T-cell (primary cell): ENCODE measurements around the gene C6orf15. TPM values are rescaled to one million over a fixed set of nuclear protein-coding genes. Genes with fewer than 3 reads are reported as not detected.

Experiments
- ATAC-seq, 4 experiments: fragments of 200-7000 bp in 3 of 4; fragments of 150-1000 bp in 1 of 4; cut with Tn5 transposase; replicated peaks in 1 of 4; 1 replicate in 3 of 4; 2 replicates in 1 of 4; pipeline ENCODE4 v1.10.0; 2021; ENCODE audit warnings: moderate library complexity in 3 of 4, mild to moderate bottlenecking in 2 of 4, moderate number of reproducible peaks in 1 of 4
- CTCF ChIA-PET, 2 donors: fragments of 300-600 bp; sonication (Branson Sonifier 250); formaldehyde crosslinking; loops; one replicate each; lab custom pipeline; 2022; ENCODE audit warnings: antibody characterized with exemption in 2 of 2; lab: Charles Lee
- POLR2A ChIA-PET, 2 donors: fragments of 300-600 bp; sonication (Branson Sonifier 250); formaldehyde crosslinking; loops; one replicate each; lab custom pipeline; 2022; ENCODE audit warnings: antibody characterized with exemption in 2 of 2; lab: Charles Lee
- DNase-seq, 35 experiments: peaks; one replicate each; pipeline versions ENCODE4 v3.0.0 to v3.0.0-alpha.2; 2013 to 2023
- H3K27ac ChIP-seq: one replicate; pipeline ENCODE4 v1.5.1; 2013; ENCODE audit warnings: low read length
- H3K27me3 ChIP-seq, 2 experiments: replicated peaks in 1 of 2; 1 replicate in 1 of 2; 2 replicates in 1 of 2; pipeline versions ENCODE4 v1.6.1 to v1.7.0; 2013; ENCODE audit warnings: low read length in 1 of 2, mixed read lengths in 1 of 2; ENCODE audit not compliant: control insufficient read depth in 2 of 2, insufficient read depth in 2 of 2; ENCODE audit errors: extremely low read depth in 1 of 2
- H3K36me3 ChIP-seq, 2 donors: 1 replicate in 1 of 2; 2 replicates in 1 of 2; pipeline versions ENCODE4 v1.6.1 to v1.7.0; 2013; ENCODE audit warnings: low read length in 1 of 2; ENCODE audit not compliant: control insufficient read depth in 2 of 2, insufficient read depth in 1 of 2; ENCODE audit errors: extremely low read depth in 1 of 2
- H3K4me1 ChIP-seq, 2 experiments: 1 replicate in 1 of 2; 2 replicates in 1 of 2; pipeline versions ENCODE4 v1.6.1 to v1.7.0; 2013; ENCODE audit warnings: low read length in 2 of 2, mixed read lengths in 1 of 2; ENCODE audit not compliant: insufficient read depth in 2 of 2, control insufficient read depth in 1 of 2; ENCODE audit errors: extremely low read depth in 1 of 2
- H3K4me3 ChIP-seq, 2 donors: 1 replicate in 1 of 2; 2 replicates in 1 of 2; pipeline versions ENCODE4 v1.5.1 to v1.7.0; 2013; ENCODE audit warnings: mild to moderate bottlenecking in 2 of 2, low read length in 1 of 2, moderate library complexity in 1 of 2; ENCODE audit not compliant: control insufficient read depth in 1 of 2; ENCODE audit errors: extremely low read depth in 1 of 2
- H3K9me3 ChIP-seq: 2 replicates; pipeline ENCODE4 v1.7.0; 2013
- H3K27ac Mint-ChIP-seq, 2 donors: one replicate each; pipeline ENCODE4 v1.8.0; 2020 to 2021; ENCODE audit warnings: mild to moderate bottlenecking in 2 of 2, mixed read lengths in 2 of 2
- H3K27me3 Mint-ChIP-seq, 2 donors: one replicate each; pipeline ENCODE4 v1.8.0; 2021 to 2022; ENCODE audit warnings: mixed read lengths in 2 of 2
- H3K36me3 Mint-ChIP-seq: one replicate; pipeline ENCODE4 v1.8.0; 2021; ENCODE audit warnings: mixed read lengths
- H3K4me1 Mint-ChIP-seq, 3 donors: one replicate each; pipeline ENCODE4 v1.8.0; 2020 to 2022; ENCODE audit warnings: mixed read lengths in 3 of 3, mild to moderate bottlenecking in 1 of 3
- H3K4me3 Mint-ChIP-seq, 3 donors: one replicate each; pipeline ENCODE4 v1.8.0; 2020 to 2022; ENCODE audit warnings: mild to moderate bottlenecking in 3 of 3, mixed read lengths in 3 of 3, moderate library complexity in 3 of 3
- H3K9me3 Mint-ChIP-seq, 3 donors: one replicate each; pipeline ENCODE4 v1.8.0; 2020 to 2022; ENCODE audit warnings: mixed read lengths in 3 of 3
- WGBS: methylation state at CpG from one replicate; pipeline ENCODE4 v1.1.5; 2013; ENCODE audit warnings: missing lambda C conversion rate; ENCODE audit not compliant: insufficient coverage; 5-methylcytosine and 5-hydroxymethylcytosine counted together
- total RNA-seq, 35 experiments: library from RNA in 6 of 35; stranded (reverse) in 6 of 35; fragments of 120-200 nt in 1 of 35; gene quantifications; one replicate each; pipeline versions ENCODE4 v1.2.1 to v1.2.4 and lab custom pipeline; 2013 to 2026

Gene C6orf15
- total RNA-seq, 5 donors from 2014 or later (not counting 1 experiment from before 2014, with no cell fraction given) = not detected

- Mint-ChIP-seq H3K27ac (peak overlapping the region in 1 of 2 donors; percentile 16), H3K27me3 (no peaks in the 10 kb centered on the region), H3K4me1 (peaks cover 37 to 53% (median 38%) of the 10 kb centered on the region in 3 donors), H3K36me3 (no peaks in the 10 kb centered on the region), H3K4me3 (no peak overlapping the region), H3K9me3 (no peaks in the 10 kb centered on the region)
- DNase-seq (no peak), ATAC-seq (no peak)
- no peak overlapping the region for H3K27ac ChIP-seq
- ChIA-PET CTCF (no interaction called here), POLR2A (no interaction called here)
- peaks cover 13 to 35% of the 10 kb centered on the region in 2 experiments for H3K4me1 ChIP-seq
- no peaks in the 10 kb centered on the region for H3K9me3 ChIP-seq
- no peak overlapping the region for H3K4me3 ChIP-seq
- H3K36me3 ChIP-seq = no peaks in the 10 kb centered on the region
- H3K27me3 ChIP-seq = no peaks in the 10 kb centered on the region
- WGBS = no CpG with 5 or more reads among the region's 3 CpGs
Observed at GRCh38 chr6:31091680-31092079, 20.7 kb downstream of the C6orf15 start.

- ChIA-PET CTCF (no interaction called here), POLR2A (no interaction called here)
- WGBS = 100% methylated on average over 4 of the region's 6 CpGs
- Mint-ChIP-seq H3K27me3 (no peaks in the 10 kb centered on the region), H3K36me3 (no peaks in the 10 kb centered on the region), H3K9me3 (no peaks in the 10 kb centered on the region), H3K27ac (no peak overlapping the region), H3K4me1 (peaks cover 31 to 46% (median 32%) of the 10 kb centered on the region in 3 donors), H3K4me3 (no peak overlapping the region)
- no peak for ATAC-seq
- no peak for DNase-seq
- H3K36me3 ChIP-seq = no peaks in the 10 kb centered on the region
- H3K27ac ChIP-seq = no peak overlapping the region
- H3K4me1 ChIP-seq = peaks cover 13 to 27% of the 10 kb centered on the region in 2 experiments
- no peak overlapping the region for H3K4me3 ChIP-seq
- H3K9me3 ChIP-seq = no peaks in the 10 kb centered on the region
- no peaks in the 10 kb centered on the region for H3K27me3 ChIP-seq
Observed at GRCh38 chr6:31090973-31091364, 21.4 kb downstream of the C6orf15 start.

- ChIA-PET CTCF (interaction anchor here in 1 of 2 donors (0.5 kb wide), 1 partner anchor 148 kb away, joined by 10 read pairs; no protein-coding TSS in a partner anchor), POLR2A (no interaction called here)
- H3K36me3 ChIP-seq = no peaks in the 10 kb centered on the region
- no peak for DNase-seq
- no peaks in the 10 kb centered on the region for H3K27me3 Mint-ChIP-seq
- H3K27me3 ChIP-seq = peaks cover 0 to 3% of the 10 kb centered on the region in 2 experiments
- H3K4me1 ChIP-seq = peaks cover 13 to 22% of the 10 kb centered on the region in 2 experiments
- no peaks in the 10 kb centered on the region for H3K9me3 Mint-ChIP-seq
- no peaks in the 10 kb centered on the region for H3K9me3 ChIP-seq
- no peaks in the 10 kb centered on the region for H3K36me3 Mint-ChIP-seq
- no peak for ATAC-seq
- no peak overlapping the region for H3K4me3 ChIP-seq
- H3K27ac Mint-ChIP-seq = peak overlapping the region in 1 of 2 donors; percentile 40
- H3K4me3 Mint-ChIP-seq = no peak overlapping the region
- WGBS = no CpG with 5 or more reads among the region's 3 CpGs
- H3K27ac ChIP-seq = no peak overlapping the region
- peaks cover 26 to 40% (median 28%) of the 10 kb centered on the region in 3 donors for H3K4me1 Mint-ChIP-seq
Observed at GRCh38 chr6:31090275-31090972, 22.0 kb downstream of the C6orf15 start.

GRCh38 chr6:31087494-31088089, 24.8 kb downstream of the C6orf15 start:
- no peak overlapping the region for H3K4me3 Mint-ChIP-seq
- Histone ChIP-seq H3K9me3 (no peaks in the 10 kb centered on the region), H3K4me1 (peaks cover 0 to 4% of the 10 kb centered on the region in 2 experiments), H3K27me3 (peaks cover 0 to 4% of the 10 kb centered on the region in 2 experiments), H3K27ac (no peak overlapping the region), H3K36me3 (no peaks in the 10 kb centered on the region), H3K4me3 (no peak overlapping the region)
- H3K4me1 Mint-ChIP-seq = peaks cover 7 to 19% (median 9%) of the 10 kb centered on the region in 3 donors
- H3K9me3 Mint-ChIP-seq = no peaks in the 10 kb centered on the region
- WGBS = 0% methylated on average over 3 of the region's 14 CpGs
- ChIA-PET POLR2A (no interaction called here), CTCF (interaction anchor here (0.6 to 1.6 kb wide), 37 partner anchors 9 to 637 kb away, joined by 3 to 25 read pairs (median 4); partner anchors contain the start of genes MDC1 (in 1 of the 2), PSORS1C1 (in 1 of the 2) and VARS2 (in 1 of the 2))
- peak; percentile 97 to 99 (median 99) for ATAC-seq
- no peaks in the 10 kb centered on the region for H3K36me3 Mint-ChIP-seq
- DNase-seq = peak; percentile 64 to 94 (median 83)
- peak overlapping the region in 1 of 2 donors; percentile 29 for H3K27ac Mint-ChIP-seq
- no peaks in the 10 kb centered on the region for H3K27me3 Mint-ChIP-seq

GRCh38 chr6:31086788-31087440, 25.5 kb downstream of the C6orf15 start:
- Mint-ChIP-seq H3K27me3 (no peaks in the 10 kb centered on the region), H3K36me3 (no peaks in the 10 kb centered on the region), H3K27ac (no peak overlapping the region), H3K4me1 (peaks cover 7 to 16% (median 9%) of the 10 kb centered on the region in 3 donors), H3K4me3 (no peak overlapping the region), H3K9me3 (no peaks in the 10 kb centered on the region)
- POLR2A ChIA-PET = no interaction called here
- Histone ChIP-seq H3K4me3 (no peak overlapping the region), H3K36me3 (no peaks in the 10 kb centered on the region), H3K9me3 (no peaks in the 10 kb centered on the region), H3K27ac (no peak overlapping the region), H3K4me1 (peaks cover 0 to 4% of the 10 kb centered on the region in 2 experiments), H3K27me3 (peaks cover 0 to 4% of the 10 kb centered on the region in 2 experiments)
- CTCF ChIA-PET = interaction anchor here (0.6 to 1.6 kb wide), 37 partner anchors 9 to 636 kb away, joined by 3 to 25 read pairs (median 4); partner anchors contain the start of genes MDC1 (in 1 of the 2), PSORS1C1 (in 1 of the 2) and VARS2 (in 1 of the 2)
- no peak for DNase-seq
- 67% methylated on average over 1 of the region's 7 CpGs for WGBS
- no peak for ATAC-seq

- POLR2A ChIA-PET = no interaction called here
- Mint-ChIP-seq H3K27me3 (no peaks in the 10 kb centered on the region), H3K4me1 (peaks cover 14 to 18% (median 18%) of the 10 kb centered on the region in 3 donors), H3K9me3 (no peaks in the 10 kb centered on the region), H3K4me3 (no peak overlapping the region), H3K27ac (no peak overlapping the region), H3K36me3 (no peaks in the 10 kb centered on the region)
- ATAC-seq (no peak), DNase-seq (peak in 24 of 35 experiments; percentile 6 to 59 (median 26))
- peaks cover 0 to 8% of the 10 kb centered on the region in 2 experiments for H3K27me3 ChIP-seq
- WGBS = 78% methylated on average over 5 of the region's 8 CpGs
- no peak overlapping the region for H3K27ac ChIP-seq
- no peaks in the 10 kb centered on the region for H3K9me3 ChIP-seq
- peaks cover 2 to 12% of the 10 kb centered on the region in 2 experiments for H3K4me1 ChIP-seq
- CTCF ChIA-PET = interaction anchor here (0.7 to 0.8 kb wide), 2 partner anchors 24 to 794 kb away, joined by 3 to 4 read pairs; no protein-coding TSS in a partner anchor
- H3K36me3 ChIP-seq = no peaks in the 10 kb centered on the region
- H3K4me3 ChIP-seq = no peak overlapping the region
Observed at GRCh38 chr6:31083742-31084354, 28.5 kb downstream of the C6orf15 start.
